Measurements from ENCODE around the gene OSBP2.

The OSBP2 gene

DNA sequence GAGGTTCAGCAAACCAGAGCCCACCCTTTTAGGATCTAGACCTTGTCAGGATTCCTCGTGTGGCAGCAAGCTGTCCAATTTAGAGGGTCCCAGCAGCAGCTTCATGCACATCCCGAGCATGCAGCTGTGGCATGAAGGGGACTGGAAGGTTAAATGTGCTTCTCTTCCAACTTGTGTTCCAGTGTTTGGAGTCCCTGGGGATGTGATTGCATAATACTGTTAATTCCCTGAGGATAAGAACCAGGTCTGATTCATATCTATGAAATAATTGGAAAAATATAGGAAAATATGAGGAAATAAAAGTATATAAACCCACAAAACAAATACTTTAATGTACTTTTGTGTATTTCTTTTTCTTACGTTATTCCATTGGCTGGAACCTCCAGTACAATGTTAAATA is 143.4 kb downstream of the OSBP2 start:
- H3K27ac ChIP-seq (ENCODE audit: low read depth, low read length): no peak overlapping the region
- no peak for TF ChIP-seq EZH2phosphoT487 (IDR thresholded peaks at IDR 0.05; ENCODE audit: borderline replicate concordance, low read length)
- TF ChIP-seq, protein P1, sequence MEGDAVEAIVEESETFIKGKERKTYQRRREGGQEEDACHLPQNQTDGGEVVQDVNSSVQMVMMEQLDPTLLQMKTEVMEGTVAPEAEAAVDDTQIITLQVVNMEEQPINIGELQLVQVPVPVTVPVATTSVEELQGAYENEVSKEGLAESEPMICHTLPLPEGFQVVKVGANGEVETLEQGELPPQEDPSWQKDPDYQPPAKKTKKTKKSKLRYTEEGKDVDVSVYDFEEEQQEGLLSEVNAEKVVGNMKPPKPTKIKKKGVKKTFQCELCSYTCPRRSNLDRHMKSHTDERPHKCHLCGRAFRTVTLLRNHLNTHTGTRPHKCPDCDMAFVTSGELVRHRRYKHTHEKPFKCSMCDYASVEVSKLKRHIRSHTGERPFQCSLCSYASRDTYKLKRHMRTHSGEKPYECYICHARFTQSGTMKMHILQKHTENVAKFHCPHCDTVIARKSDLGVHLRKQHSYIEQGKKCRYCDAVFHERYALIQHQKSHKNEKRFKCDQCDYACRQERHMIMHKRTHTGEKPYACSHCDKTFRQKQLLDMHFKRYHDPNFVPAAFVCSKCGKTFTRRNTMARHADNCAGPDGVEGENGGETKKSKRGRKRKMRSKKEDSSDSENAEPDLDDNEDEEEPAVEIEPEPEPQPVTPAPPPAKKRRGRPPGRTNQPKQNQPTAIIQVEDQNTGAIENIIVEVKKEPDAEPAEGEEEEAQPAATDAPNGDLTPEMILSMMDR (IDR thresholded peaks at IDR 0.05; ENCODE audit: low read depth, low read length, poor library complexity, severe bottlenecking): no peak
- no peaks in the 10 kb centered on the region for H3K27me3 ChIP-seq (ENCODE audit: control insufficient read depth, low read length)

DNA sequence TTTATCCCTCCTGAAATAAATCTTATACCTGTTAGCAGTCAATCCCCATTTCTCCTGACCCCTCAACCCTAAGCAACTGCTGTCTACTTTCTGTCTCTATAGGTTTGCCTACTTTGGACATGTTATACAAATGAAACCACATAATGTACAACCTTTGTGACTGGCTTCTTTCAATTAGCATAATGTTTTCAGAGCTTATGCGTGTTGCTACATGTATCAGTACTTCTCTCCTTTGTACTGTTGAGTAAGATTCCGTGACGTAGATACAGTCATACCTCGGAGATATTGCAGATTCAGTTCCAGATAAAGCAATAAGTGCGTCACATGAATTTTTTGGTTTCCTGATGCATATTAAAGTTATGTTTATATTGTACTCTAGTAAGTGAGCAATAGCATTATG is 146.6 kb downstream of the OSBP2 start:
- Histone ChIP-seq H3K9me2 (replicated peaks; ENCODE audit: control insufficient read depth, low read length) (no peaks in the 10 kb centered on the region), H3K4me2 (ENCODE audit: low read length) (no peak overlapping the region), H3K79me2 (ENCODE audit: control insufficient read depth, low read length) (no peaks in the 10 kb centered on the region), H3F3A (ENCODE audit: control insufficient read depth, insufficient read depth) (no peaks in the 10 kb centered on the region), H3K27me3 (ENCODE audit: control insufficient read depth, low read length) (no peaks in the 10 kb centered on the region), H3K4me1 (ENCODE audit: control insufficient read depth, low read length) (no peaks in the 10 kb centered on the region), H4K20me1 (ENCODE audit: control insufficient read depth, insufficient read depth, low read depth, low read length) (no peaks in the 10 kb centered on the region), H3K4me3 (ENCODE audit: low read length) (no peak overlapping the region), H3K9me3 (ENCODE audit: control insufficient read depth, insufficient read depth, low read length) (no peaks in the 10 kb centered on the region), H3K27ac (ENCODE audit: low read depth, low read length) (no peak overlapping the region), H3K36me3 (ENCODE audit: control insufficient read depth, low read length) (no peaks in the 10 kb centered on the region)
- TF ChIP-seq, protein P1 (IDR thresholded peaks at IDR 0.05; ENCODE audit: low read depth, low read length, poor library complexity, severe bottlenecking): no peak
- no peak for TF ChIP-seq EZH2phosphoT487 (IDR thresholded peaks at IDR 0.05; ENCODE audit: borderline replicate concordance, low read length)

More for the DNA sequence above, 143.4 kb downstream of the OSBP2 start:
- H3K36me3 ChIP-seq (ENCODE audit: control insufficient read depth, low read length): no peaks in the 10 kb centered on the region
- H3K4me1 ChIP-seq (ENCODE audit: control insufficient read depth, low read length): no peaks in the 10 kb centered on the region
- no peaks in the 10 kb centered on the region for H3F3A ChIP-seq (ENCODE audit: control insufficient read depth, insufficient read depth)
- H3K9me2 ChIP-seq (replicated peaks; ENCODE audit: control insufficient read depth, low read length): no peaks in the 10 kb centered on the region
- no peaks in the 10 kb centered on the region for H3K9me3 ChIP-seq (ENCODE audit: control insufficient read depth, insufficient read depth, low read length)
- H4K20me1 ChIP-seq (ENCODE audit: control insufficient read depth, insufficient read depth, low read depth, low read length): no peaks in the 10 kb centered on the region
- no peak overlapping the region for H3K4me2 ChIP-seq (ENCODE audit: low read length)
- H3K4me3 ChIP-seq (ENCODE audit: low read length): no peak overlapping the region
- H3K79me2 ChIP-seq (ENCODE audit: control insufficient read depth, low read length): no peaks in the 10 kb centered on the region

DNA sequence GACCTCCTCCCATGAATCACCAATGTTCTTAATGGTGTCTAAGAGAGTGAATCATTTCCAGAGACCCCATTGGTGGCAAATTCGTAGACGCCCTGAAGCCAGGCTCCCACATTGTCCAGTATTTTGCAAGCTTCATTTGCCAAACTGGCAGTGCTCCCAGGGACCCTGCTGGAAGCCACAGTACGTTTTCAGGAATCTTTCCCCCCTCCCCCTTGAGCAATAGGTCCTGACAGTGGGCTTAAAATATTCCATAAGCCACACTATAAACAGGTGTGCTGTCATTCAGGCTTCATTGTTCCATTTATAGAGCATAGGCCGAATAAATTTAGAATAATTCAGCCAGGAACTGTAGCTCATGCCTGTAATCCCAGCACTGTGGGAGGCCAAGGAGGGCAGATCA is 148.6 kb downstream of the OSBP2 start:
- TF ChIP-seq, protein P1 (IDR thresholded peaks at IDR 0.05; ENCODE audit: low read depth, low read length, poor library complexity, severe bottlenecking): no peak
- no peak for TF ChIP-seq EZH2phosphoT487 (IDR thresholded peaks at IDR 0.05; ENCODE audit: borderline replicate concordance, low read length)
- no peak overlapping the region for H3K4me2 ChIP-seq (ENCODE audit: low read length)
- no peaks in the 10 kb centered on the region for H3K9me2 ChIP-seq (replicated peaks; ENCODE audit: control insufficient read depth, low read length)
- no peaks in the 10 kb centered on the region for H3F3A ChIP-seq (ENCODE audit: control insufficient read depth, insufficient read depth)
- no peaks in the 10 kb centered on the region for H3K79me2 ChIP-seq (ENCODE audit: control insufficient read depth, low read length)
- no peaks in the 10 kb centered on the region for H3K4me1 ChIP-seq (ENCODE audit: control insufficient read depth, low read length)
- no peaks in the 10 kb centered on the region for H3K27me3 ChIP-seq (ENCODE audit: control insufficient read depth, low read length)
- H3K4me3 ChIP-seq (ENCODE audit: low read length): no peak overlapping the region
- H3K9me3 ChIP-seq (ENCODE audit: control insufficient read depth, insufficient read depth, low read length): no peaks in the 10 kb centered on the region
- H3K27ac ChIP-seq (ENCODE audit: low read depth, low read length): no peak overlapping the region
- no peaks in the 10 kb centered on the region for H4K20me1 ChIP-seq (ENCODE audit: control insufficient read depth, insufficient read depth, low read depth, low read length)
- H3K36me3 ChIP-seq (ENCODE audit: control insufficient read depth, low read length): no peaks in the 10 kb centered on the region

DNA sequence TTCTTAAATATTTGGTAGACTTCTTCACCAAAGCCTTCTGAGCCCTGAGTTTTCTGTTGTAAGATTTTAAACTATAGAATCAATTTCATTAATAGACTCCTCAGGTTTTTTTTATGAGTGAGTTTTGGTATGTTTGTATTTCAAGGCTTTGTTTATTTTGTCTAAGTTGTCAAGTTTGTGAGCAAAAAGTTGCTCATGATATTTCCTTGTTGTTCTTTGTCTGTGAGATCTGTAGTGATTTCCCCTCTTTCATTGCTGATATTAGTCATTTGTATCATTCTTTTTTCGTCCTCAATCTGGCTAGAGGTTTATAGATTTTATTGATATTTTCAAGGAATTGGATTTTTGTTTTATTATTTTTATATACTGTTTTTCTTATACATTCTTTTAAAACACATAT is 152.9 kb downstream of the OSBP2 start:
- H3K4me3 ChIP-seq (ENCODE audit: low read length): no peak overlapping the region
- no peaks in the 10 kb centered on the region for H4K20me1 ChIP-seq (ENCODE audit: control insufficient read depth, insufficient read depth, low read depth, low read length)
- H3K9me2 ChIP-seq (replicated peaks; ENCODE audit: control insufficient read depth, low read length): no peaks in the 10 kb centered on the region
- no peaks in the 10 kb centered on the region for H3K36me3 ChIP-seq (ENCODE audit: control insufficient read depth, low read length)
- H3K27ac ChIP-seq (ENCODE audit: low read depth, low read length): no peak overlapping the region
- no peaks in the 10 kb centered on the region for H3K9me3 ChIP-seq (ENCODE audit: control insufficient read depth, insufficient read depth, low read length)
- no peaks in the 10 kb centered on the region for H3K79me2 ChIP-seq (ENCODE audit: control insufficient read depth, low read length)
- H3F3A ChIP-seq (ENCODE audit: control insufficient read depth, insufficient read depth): no peaks in the 10 kb centered on the region
- H3K4me2 ChIP-seq (ENCODE audit: low read length): no peak overlapping the region
- no peak for TF ChIP-seq EZH2phosphoT487 (IDR thresholded peaks at IDR 0.05; ENCODE audit: borderline replicate concordance, low read length)
- TF ChIP-seq, protein P1 (IDR thresholded peaks at IDR 0.05; ENCODE audit: low read depth, low read length, poor library complexity, severe bottlenecking): no peak
- H3K4me1 ChIP-seq (ENCODE audit: control insufficient read depth, low read length): no peaks in the 10 kb centered on the region
- H3K27me3 ChIP-seq (ENCODE audit: control insufficient read depth, low read length): no peaks in the 10 kb centered on the region
